DOHH2 (cell line): ENCODE results near the gene ECE1.
"Not testable (repeated sequence)": the region's sequence is repeated elsewhere in the genome, so short reads cannot be mapped to it uniquely, and the experiment has no call there.

Source experiments
- H3F3A ChIP-seq: fragments of 200-600 bp; sonication (generic), shearing (Covaris generic); 2 replicates; pipeline ENCODE4 v1.6.0; 2016; ENCODE audit warnings: antibody characterized with exemption, mild to moderate bottlenecking; ENCODE audit not compliant: control insufficient read depth, insufficient read depth
- H3K27ac ChIP-seq: fragments of 200-600 bp; sonication (generic); 2 replicates; pipeline ENCODE4 v1.5.1; 2014; ENCODE audit warnings: low read depth, mild to moderate bottlenecking, low read length, moderate library complexity
- H3K27me3 ChIP-seq: fragments of 200-600 bp; sonication (generic); 2 replicates; pipeline ENCODE4 v1.6.1; 2014; ENCODE audit warnings: mild to moderate bottlenecking, low read length, mixed read lengths; ENCODE audit not compliant: control insufficient read depth
- H3K36me3 ChIP-seq: fragments of 200-600 bp; sonication (generic); 2 replicates; pipeline ENCODE4 v1.6.1; 2014; ENCODE audit warnings: mild to moderate bottlenecking, low read length, moderate library complexity, mixed read lengths; ENCODE audit not compliant: control insufficient read depth
- H3K4me1 ChIP-seq: fragments of 200-600 bp; sonication (generic); 2 replicates; pipeline ENCODE4 v1.6.1; 2014; ENCODE audit warnings: mild to moderate bottlenecking, low read length, mixed read lengths; ENCODE audit not compliant: control insufficient read depth
- H3K4me2 ChIP-seq: fragments of 200-600 bp; sonication (generic); 2 replicates; pipeline ENCODE4 v1.6.0; 2014; ENCODE audit warnings: mild to moderate bottlenecking, low read length, moderate library complexity
- H3K4me3 ChIP-seq: fragments of 200-600 bp; sonication (generic); 2 replicates; pipeline ENCODE4 v1.5.1; 2014; ENCODE audit warnings: mild to moderate bottlenecking, low read length, mixed read lengths
- H3K79me2 ChIP-seq: fragments of 200-600 bp; sonication (generic); 2 replicates; pipeline ENCODE4 v1.6.1; 2014; ENCODE audit warnings: mild to moderate bottlenecking, low read length, mixed read lengths; ENCODE audit not compliant: control insufficient read depth
- H3K9me2 ChIP-seq: fragments of 200-600 bp; sonication (generic); replicated peaks from 2 replicates; pipeline ENCODE4 v1.6.1; 2014; ENCODE audit warnings: mild to moderate bottlenecking, low read length, mixed read lengths; ENCODE audit not compliant: control insufficient read depth
- H3K9me3 ChIP-seq: fragments of 200-600 bp; sonication (generic); 2 replicates; pipeline ENCODE4 v1.6.1; 2014; ENCODE audit warnings: antibody characterized with exemption, low read length, mixed read lengths; ENCODE audit not compliant: control insufficient read depth, insufficient read depth
- H4K20me1 ChIP-seq: fragments of 200-600 bp; sonication (generic); 2 replicates; pipeline ENCODE4 v1.6.0; 2014; ENCODE audit warnings: low read depth, mild to moderate bottlenecking, antibody characterized with exemption, low read length, moderate library complexity; ENCODE audit not compliant: control insufficient read depth, insufficient read depth
- EZH2phosphoT487 ChIP-seq: fragments of 200-600 bp; sonication (generic); IDR thresholded peaks from 2 replicates; pipeline ENCODE4 v1.6.1; 2017; ENCODE audit warnings: borderline replicate concordance, mild to moderate bottlenecking, antibody characterized with exemption, low read length, moderate library complexity, mixed read lengths
- TF ChIP-seq, protein P1 (sequence below): fragments of 200-600 bp; sonication (generic); IDR thresholded peaks from one replicate; pipeline ENCODE4 v1.5.1; 2014; ENCODE audit warnings: antibody characterized with exemption, mild to moderate bottlenecking, low read depth, low read length; ENCODE audit not compliant: poor library complexity, severe bottlenecking

The ECE1 gene

GRCh38 chr1:21229246-21230000 lies 60.8 kb downstream of the ECE1 start:
- Histone ChIP-seq H3K4me2 (no peak overlapping the region), H3K4me1 (no peaks in the 10 kb centered on the region), H3K27ac (no peak overlapping the region), H3K36me3 (no peaks in the 10 kb centered on the region), H3K4me3 (no peak overlapping the region), H3K9me2 (no peaks in the 10 kb centered on the region), H3K79me2 (no peaks in the 10 kb centered on the region), H3K27me3 (no peaks in the 10 kb centered on the region), H3F3A (no peaks in the 10 kb centered on the region), H4K20me1 (no peaks in the 10 kb centered on the region), H3K9me3 (no peaks in the 10 kb centered on the region)
- TF ChIP-seq, protein P1, sequence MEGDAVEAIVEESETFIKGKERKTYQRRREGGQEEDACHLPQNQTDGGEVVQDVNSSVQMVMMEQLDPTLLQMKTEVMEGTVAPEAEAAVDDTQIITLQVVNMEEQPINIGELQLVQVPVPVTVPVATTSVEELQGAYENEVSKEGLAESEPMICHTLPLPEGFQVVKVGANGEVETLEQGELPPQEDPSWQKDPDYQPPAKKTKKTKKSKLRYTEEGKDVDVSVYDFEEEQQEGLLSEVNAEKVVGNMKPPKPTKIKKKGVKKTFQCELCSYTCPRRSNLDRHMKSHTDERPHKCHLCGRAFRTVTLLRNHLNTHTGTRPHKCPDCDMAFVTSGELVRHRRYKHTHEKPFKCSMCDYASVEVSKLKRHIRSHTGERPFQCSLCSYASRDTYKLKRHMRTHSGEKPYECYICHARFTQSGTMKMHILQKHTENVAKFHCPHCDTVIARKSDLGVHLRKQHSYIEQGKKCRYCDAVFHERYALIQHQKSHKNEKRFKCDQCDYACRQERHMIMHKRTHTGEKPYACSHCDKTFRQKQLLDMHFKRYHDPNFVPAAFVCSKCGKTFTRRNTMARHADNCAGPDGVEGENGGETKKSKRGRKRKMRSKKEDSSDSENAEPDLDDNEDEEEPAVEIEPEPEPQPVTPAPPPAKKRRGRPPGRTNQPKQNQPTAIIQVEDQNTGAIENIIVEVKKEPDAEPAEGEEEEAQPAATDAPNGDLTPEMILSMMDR = no peak
- TF ChIP-seq EZH2phosphoT487 = no peak

DNA sequence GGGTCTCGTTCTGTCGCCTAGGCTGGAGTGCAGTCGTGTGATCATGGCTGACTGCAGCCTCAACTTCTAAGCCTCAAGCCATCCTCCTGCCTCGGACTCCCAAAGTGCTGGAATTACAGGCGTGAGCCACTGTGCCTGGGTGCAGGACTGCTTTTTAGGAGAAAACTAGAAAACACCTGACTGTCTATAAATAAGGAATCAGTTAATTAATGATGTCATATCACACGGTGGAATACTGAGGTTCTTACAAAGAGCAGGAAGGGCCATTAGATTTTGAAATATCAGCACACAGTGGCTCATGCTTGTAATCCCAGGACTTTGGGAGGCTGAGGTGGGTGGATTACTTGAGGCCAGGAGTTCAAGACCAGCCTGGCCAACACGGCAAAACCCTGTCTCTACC lies 62.0 kb downstream of the ECE1 start:
- not testable (repeated sequence) for H3K4me1 ChIP-seq, H3K4me2 ChIP-seq, H3K9me2 ChIP-seq, H3F3A ChIP-seq, H3K36me3 ChIP-seq, H3K4me3 ChIP-seq, H3K79me2 ChIP-seq, H4K20me1 ChIP-seq, H3K9me3 ChIP-seq, H3K27me3 ChIP-seq, H3K27ac ChIP-seq

DNA sequence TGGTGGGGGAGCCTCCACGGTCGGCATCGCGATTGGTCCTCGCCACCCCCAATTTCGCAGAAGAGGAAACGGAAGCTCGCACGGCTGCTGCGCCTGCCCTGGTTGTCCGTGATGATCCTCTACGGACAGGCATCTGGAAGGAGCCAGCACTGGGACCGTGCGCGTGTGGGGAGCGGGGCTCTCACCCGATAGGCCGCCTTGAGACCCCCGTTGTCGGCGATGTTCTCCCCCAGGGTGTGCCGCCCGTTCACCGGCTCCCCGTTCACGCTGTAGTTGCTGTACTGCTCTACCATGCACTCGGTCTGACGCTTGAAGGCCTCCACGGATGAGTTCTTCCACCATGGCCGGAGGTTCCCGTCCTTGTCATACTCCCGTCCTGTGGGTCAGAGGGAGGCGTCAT lies 65.2 kb downstream of the ECE1 start:
- H3K27ac ChIP-seq = no peak overlapping the region
- TF ChIP-seq EZH2phosphoT487 = no peak
- TF ChIP-seq, protein P1 = no peak
- H3K9me3 ChIP-seq = no peaks in the 10 kb centered on the region
- no peaks in the 10 kb centered on the region for H4K20me1 ChIP-seq
- no peaks in the 10 kb centered on the region for H3K36me3 ChIP-seq
- H3K9me2 ChIP-seq = no peaks in the 10 kb centered on the region
- H3K79me2 ChIP-seq = no peaks in the 10 kb centered on the region
- no peak overlapping the region for H3K4me2 ChIP-seq
- no peaks in the 10 kb centered on the region for H3F3A ChIP-seq
- no peaks in the 10 kb centered on the region for H3K4me1 ChIP-seq
- no peaks in the 10 kb centered on the region for H3K27me3 ChIP-seq
- H3K4me3 ChIP-seq = no peak overlapping the region

DNA sequence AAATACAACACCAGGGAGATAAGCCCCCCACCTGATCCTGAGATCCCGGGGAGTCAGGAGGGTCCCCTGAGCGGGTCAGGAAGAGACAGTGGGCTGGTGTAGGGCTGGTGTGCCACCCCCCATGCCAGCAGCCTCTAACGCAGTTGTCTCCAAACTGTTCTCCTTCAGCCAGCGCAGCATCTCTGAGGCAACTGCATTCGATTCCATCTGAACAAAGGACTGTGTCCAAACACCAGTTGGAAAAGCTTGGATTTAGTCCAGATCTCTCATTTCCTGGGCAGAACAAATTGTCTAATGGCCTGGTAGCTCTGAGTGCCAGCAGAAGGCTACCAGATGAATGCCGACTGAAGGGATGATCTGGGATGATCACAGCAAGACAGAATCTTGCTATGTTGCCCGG lies 69.4 kb downstream of the ECE1 start:
- Histone ChIP-seq H3K4me1 (no peaks in the 10 kb centered on the region), H3K4me3 (no peak overlapping the region), H3F3A (no peaks in the 10 kb centered on the region), H3K36me3 (no peaks in the 10 kb centered on the region), H4K20me1 (no peaks in the 10 kb centered on the region), H3K79me2 (no peaks in the 10 kb centered on the region), H3K27ac (no peak overlapping the region), H3K9me3 (no peaks in the 10 kb centered on the region), H3K27me3 (no peaks in the 10 kb centered on the region), H3K9me2 (no peaks in the 10 kb centered on the region), H3K4me2 (no peak overlapping the region)
- TF ChIP-seq, protein P1 = no peak
- no peak for TF ChIP-seq EZH2phosphoT487
